Vein endothelial cell (primary cell): Measurements from ENCODE around the gene DTX3L. TPM values are rescaled to one million over a fixed set of nuclear protein-coding genes. Genes with fewer than 3 reads are reported as not detected.

Experiments
- total RNA-seq: library from RNA; depleted of rRNA; stranded (reverse); fragments of >200 nt; gene quantifications from 2 replicates; pipeline ENCODE4 v1.2.3, GENCODE V29; 2012

DTX3L gene
- total RNA-seq: 14.0 and 19.5 TPM in 2 replicates

DNA sequence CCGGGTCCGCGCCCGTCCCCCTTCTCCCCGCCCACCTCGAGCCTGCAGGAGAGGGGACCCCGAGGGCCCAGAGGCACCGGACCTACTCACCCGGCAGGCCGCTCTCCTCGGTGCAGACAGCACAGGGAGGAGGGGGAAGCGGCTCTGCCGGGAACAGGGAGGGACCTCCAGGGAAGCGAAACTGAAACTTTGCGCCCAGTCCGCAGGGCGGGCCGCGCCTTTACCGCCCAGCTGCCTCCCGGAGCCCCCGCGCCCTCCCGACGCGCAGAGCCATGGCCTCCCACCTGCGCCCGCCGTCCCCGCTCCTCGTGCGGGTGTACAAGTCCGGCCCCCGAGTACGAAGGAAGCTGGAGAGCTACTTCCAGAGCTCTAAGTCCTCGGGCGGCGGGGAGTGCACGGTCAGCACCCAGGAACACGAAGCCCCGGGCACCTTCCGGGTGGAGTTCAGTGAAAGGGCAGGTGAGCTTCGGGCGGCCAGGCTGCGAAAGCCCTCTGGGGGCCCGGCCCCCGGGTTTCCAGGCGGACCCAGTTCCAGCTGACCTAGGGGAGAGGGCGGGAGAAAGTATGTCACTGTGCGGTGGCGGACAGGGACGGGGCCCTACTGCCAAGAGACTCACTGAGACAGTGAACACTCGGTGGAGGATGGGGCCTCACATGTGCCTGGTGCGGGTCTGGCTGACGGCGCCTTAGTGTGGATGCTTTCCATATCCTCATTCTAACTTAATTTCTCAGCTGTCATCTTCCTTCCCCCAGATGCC, at the start of gene DTX3L, which contains the start of gene PARP9:
TSS of gene DTX3L (plus strand) at position 184 of the 758 bp plus-strand sequence. CDS start at position 273, 89 bp downstream.
TSS of gene PARP9 (minus strand) at position 146 of the 758 bp plus-strand sequence. CDS start 4,680 bp downstream, outside the sequence.

DNA sequence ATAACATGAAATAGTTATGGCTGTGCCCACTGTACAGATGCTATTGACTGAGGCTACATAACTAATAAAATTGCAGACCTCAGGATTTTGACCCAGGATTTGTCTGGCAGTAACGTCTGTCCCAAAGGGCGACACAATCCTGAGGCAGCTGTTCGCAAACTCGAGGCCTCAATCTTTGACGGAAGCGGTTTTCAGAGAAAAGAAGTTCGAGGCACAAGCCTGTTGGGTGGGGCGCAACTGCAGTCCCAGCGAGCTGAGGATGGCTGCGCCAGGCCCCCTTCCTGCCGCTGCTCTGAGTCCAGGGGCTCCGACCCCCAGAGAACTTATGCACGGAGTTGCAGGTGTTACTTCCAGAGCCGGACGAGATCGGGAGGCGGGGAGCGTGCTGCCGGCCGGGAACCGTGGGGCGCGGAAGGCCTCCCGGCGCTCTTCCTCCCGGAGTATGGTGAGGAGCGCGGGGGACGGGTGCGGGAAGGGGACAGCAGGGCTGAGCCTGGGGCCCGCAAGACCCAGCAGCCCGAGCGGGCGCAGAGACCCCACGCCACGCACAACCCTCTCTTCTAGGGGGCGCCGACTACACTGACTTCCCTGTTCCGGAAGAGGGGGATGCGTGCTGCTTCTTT, 13.4 kb downstream of the DTX3L start, which contains the start of gene PARP15:
TSS of gene PARP15 (plus strand) at position 242 of the 623 bp plus-strand sequence. CDS start at position 260, 18 bp downstream.

Other genes starting within 250 kb of the DTX3L start
- gene CSTA, start 239.1 kb upstream of the DTX3L start, total RNA-seq: not detected in 2 replicates
- gene MIX23, start 181.1 kb upstream of the DTX3L start, total RNA-seq: 26.1 and 36.1 TPM in 2 replicates
- 9.5 and 12.7 TPM in 2 replicates for gene FAM162A, start 180.2 kb upstream of the DTX3L start, total RNA-seq
- 4.9 and 5.3 TPM in 2 replicates for gene WDR5B, start 148.3 kb upstream of the DTX3L start, total RNA-seq
- gene KPNA1, start 49.4 kb upstream of the DTX3L start, total RNA-seq: 50.3 and 87.3 TPM in 2 replicates
- gene PARP9, start within 50 bp of the DTX3L start, total RNA-seq: 7.5 and 9.6 TPM in 2 replicates
- 0.98 and 1.3 TPM in 2 replicates for gene PARP15, start 13.3 kb downstream of the DTX3L start, total RNA-seq
- 55.1 and 78.7 TPM in 2 replicates for gene PARP14, start 116.5 kb downstream of the DTX3L start, total RNA-seq
- gene HSPBAP1, start 229.5 kb downstream of the DTX3L start, total RNA-seq: 5.9 and 6.7 TPM in 2 replicates
- gene SLC49A4, start 230.7 kb downstream of the DTX3L start, total RNA-seq: 22.3 and 22.5 TPM in 2 replicates